PC-9 (cell line): ENCODE results near the gene SDSL.

Source experiments
- EZH2 ChIP-seq: fragments of 200-600 bp; sonication (generic); IDR thresholded peaks from 2 replicates; pipeline ENCODE4 v1.8.0; 2017; ENCODE audit warnings: antibody characterized with exemption, low read depth
- TF ChIP-seq, protein P1 (sequence below): fragments of 200-600 bp; sonication (generic); conservative IDR thresholded peaks from 2 replicates; pipeline ENCODE4 v1.6.1; 2017; ENCODE audit warnings: mixed run types, antibody characterized with exemption, mild to moderate bottlenecking, moderate library complexity

DNA sequence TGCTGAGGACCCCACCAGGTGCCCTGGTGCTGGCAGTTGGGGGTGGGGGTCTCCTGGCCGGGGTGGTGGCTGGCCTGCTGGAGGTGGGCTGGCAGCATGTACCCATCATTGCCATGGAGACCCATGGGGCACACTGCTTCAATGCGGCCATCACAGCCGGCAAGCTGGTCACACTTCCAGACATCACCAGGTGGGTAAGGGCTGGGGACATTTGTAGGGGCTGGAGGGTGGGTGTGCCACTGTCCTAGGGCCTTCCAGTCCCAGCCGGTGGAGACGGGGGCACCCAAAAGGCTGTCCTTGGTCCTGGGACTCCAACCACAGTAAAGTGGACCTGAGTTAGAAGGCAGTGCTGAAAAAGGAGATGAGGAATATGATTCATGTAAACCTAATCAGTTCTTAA, 13.2 kb downstream of the SDSL start:
- TF ChIP-seq, protein P1, sequence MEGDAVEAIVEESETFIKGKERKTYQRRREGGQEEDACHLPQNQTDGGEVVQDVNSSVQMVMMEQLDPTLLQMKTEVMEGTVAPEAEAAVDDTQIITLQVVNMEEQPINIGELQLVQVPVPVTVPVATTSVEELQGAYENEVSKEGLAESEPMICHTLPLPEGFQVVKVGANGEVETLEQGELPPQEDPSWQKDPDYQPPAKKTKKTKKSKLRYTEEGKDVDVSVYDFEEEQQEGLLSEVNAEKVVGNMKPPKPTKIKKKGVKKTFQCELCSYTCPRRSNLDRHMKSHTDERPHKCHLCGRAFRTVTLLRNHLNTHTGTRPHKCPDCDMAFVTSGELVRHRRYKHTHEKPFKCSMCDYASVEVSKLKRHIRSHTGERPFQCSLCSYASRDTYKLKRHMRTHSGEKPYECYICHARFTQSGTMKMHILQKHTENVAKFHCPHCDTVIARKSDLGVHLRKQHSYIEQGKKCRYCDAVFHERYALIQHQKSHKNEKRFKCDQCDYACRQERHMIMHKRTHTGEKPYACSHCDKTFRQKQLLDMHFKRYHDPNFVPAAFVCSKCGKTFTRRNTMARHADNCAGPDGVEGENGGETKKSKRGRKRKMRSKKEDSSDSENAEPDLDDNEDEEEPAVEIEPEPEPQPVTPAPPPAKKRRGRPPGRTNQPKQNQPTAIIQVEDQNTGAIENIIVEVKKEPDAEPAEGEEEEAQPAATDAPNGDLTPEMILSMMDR, result no peak
- TF ChIP-seq EZH2, result no peak
